ENCODE data around the gene PIGQ. TPM values are rescaled to one million over a fixed set of nuclear protein-coding genes. Genes with fewer than 3 reads are reported as not detected.

Gene PIGQ
- total RNA-seq, 4 donors from 2014 or later: 10.0 to 56.9 (median 30.7) TPM

DNA sequence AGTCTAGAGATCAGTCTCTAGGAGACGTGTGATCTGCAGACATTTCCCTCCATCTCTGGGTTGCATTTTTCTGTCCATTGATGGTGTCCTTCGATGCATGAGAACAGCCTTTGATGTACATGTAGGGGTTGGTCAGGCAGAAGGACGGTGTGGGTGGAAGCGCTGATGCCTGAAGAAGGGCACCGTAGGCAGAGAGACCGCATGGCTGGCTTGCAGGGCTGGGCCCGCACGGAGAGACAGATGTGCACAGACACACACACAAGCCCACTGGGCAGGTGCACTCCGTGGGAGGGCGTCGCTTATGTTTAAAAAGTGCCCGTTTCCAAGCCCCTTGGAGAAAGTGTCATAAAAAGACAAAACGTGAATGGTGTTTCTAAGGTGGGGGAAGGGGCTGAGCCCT, 45.4 kb downstream of the PIGQ start:
- intact Hi-C loops (cut with DNase I; ENCODE audit: low total_unique reads): no loop called here
- Histone ChIP-seq H3K4me1 (no peaks in the 10 kb centered on the region), H3K9me3 (no peaks in the 10 kb centered on the region), H3K36me3 (no peaks in the 10 kb centered on the region), H3K27me3 (no peaks in the 10 kb centered on the region), H3K4me3 (no peak overlapping the region), H3K27ac (no peak overlapping the region)
- no peak for DNase-seq
- TF ChIP-seq, protein P1, sequence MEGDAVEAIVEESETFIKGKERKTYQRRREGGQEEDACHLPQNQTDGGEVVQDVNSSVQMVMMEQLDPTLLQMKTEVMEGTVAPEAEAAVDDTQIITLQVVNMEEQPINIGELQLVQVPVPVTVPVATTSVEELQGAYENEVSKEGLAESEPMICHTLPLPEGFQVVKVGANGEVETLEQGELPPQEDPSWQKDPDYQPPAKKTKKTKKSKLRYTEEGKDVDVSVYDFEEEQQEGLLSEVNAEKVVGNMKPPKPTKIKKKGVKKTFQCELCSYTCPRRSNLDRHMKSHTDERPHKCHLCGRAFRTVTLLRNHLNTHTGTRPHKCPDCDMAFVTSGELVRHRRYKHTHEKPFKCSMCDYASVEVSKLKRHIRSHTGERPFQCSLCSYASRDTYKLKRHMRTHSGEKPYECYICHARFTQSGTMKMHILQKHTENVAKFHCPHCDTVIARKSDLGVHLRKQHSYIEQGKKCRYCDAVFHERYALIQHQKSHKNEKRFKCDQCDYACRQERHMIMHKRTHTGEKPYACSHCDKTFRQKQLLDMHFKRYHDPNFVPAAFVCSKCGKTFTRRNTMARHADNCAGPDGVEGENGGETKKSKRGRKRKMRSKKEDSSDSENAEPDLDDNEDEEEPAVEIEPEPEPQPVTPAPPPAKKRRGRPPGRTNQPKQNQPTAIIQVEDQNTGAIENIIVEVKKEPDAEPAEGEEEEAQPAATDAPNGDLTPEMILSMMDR (IDR thresholded peaks at IDR 0.05): no peak
- TF ChIP-seq POLR2A (IDR thresholded peaks at IDR 0.05): no peak

DNA sequence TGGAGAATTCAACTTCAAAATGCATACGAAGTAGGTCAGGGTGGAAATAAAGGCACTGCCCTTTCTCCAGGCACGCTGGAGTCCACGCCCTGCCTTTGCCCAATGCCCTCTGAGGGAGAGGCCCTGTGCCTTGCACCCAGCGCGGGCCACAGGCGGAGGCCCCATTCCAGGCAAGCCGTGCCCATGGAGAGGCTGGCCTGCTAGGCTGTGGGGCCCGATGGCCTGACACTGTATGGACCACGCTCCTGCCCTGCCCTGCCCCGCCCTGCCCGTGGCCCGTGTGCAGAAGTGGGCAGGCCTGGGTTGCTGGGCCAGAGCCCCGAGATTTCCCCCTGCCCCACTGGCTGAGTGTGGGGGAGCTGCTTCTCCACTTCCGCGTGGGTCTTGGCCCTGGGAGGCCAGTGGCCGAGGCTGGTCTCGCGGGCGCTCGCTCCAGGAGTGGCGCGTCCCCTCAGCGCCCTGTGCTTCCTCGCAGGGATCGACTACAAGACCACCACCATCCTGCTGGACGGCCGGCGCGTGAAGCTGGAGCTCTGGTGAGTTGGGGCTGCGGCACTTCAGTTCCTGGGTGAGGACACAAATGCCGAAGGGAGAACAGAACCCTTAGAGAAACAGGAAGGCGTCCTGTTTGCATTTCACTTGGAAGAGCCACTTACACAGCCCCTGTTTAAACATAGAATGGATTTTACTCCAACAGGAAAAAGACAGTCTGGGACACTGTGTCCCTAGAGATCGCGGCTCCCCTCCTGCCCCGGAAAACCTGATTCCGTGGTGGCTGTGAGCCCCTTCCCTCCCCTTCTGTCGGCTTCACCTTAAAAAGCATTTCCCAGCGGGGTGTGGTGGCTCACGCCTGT, 47.2 kb downstream of the PIGQ start:
- no peak for DNase-seq
- intact Hi-C loops (cut with DNase I; ENCODE audit: low total_unique reads): no loop called here
- TF ChIP-seq POLR2A (IDR thresholded peaks at IDR 0.05): no peak
- no peak overlapping the region for H3K4me3 ChIP-seq
- H3K36me3 ChIP-seq: no peaks in the 10 kb centered on the region
- H3K9me3 ChIP-seq: no peaks in the 10 kb centered on the region
- H3K4me1 ChIP-seq: no peaks in the 10 kb centered on the region
- H3K27me3 ChIP-seq: no peaks in the 10 kb centered on the region
- H3K27ac ChIP-seq: no peak overlapping the region

DNA sequence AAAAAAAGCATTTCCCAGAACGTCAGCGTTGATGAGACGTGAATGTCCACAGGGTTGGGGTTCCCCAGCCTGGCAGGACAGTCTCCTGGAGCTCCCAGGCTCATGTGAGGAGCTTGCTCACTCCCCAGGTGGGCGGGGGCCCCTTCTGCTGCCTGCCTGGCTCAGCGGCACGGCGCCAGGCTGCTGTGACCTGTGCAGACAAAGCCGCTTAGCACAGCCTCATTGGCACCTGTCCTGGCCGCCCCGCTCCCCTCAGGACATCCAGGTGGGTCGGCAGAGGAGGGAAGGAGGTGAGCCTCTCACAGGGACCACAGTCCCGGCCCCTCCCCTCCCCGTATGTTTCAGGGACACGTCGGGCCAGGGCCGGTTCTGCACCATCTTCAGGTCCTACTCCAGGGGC, 48.1 kb downstream of the PIGQ start:
- DNase-seq: no peak
- Histone ChIP-seq H3K27me3 (no peaks in the 10 kb centered on the region), H3K9me3 (no peaks in the 10 kb centered on the region), H3K36me3 (no peaks in the 10 kb centered on the region), H3K27ac (no peak overlapping the region), H3K4me1 (no peaks in the 10 kb centered on the region), H3K4me3 (no peak overlapping the region)
- intact Hi-C loops (cut with DNase I; ENCODE audit: low total_unique reads): no loop called here
- TF ChIP-seq, protein P1 (IDR thresholded peaks at IDR 0.05): no peak
- TF ChIP-seq POLR2A (IDR thresholded peaks at IDR 0.05): no peak

DNA sequence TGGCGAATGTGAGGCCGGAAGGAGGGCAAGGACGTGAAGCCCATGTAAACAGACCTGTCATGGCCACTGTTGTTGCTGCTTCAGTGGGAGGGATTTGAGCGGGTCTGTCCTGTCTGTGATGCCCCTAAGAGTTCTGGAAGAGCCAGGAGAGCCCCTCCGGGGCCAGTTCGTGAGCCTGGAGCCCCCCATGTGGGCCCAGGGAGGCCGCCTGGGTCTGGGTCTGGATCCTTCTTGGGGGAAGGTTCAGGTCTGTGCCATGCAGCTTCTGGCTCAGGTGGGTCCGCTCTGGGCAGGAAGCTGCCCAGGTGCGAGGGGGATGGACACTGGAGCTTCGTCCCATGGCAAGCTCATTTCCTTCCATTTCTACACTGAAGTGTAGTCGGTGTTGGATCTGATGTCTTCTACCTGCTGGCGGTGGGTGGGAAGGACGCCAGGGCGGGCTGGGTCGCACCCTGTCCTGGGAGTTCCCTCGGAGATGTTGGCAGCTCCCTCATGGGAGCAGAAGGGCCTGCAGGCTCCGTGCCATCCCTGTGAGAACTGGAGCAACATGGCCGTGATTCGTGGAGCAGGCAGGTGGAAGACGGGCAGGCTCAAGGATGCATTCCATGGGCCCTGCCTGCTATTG, 49.8 kb downstream of the PIGQ start:
- TF ChIP-seq, protein P1 (IDR thresholded peaks at IDR 0.05): no peak
- TF ChIP-seq POLR2A (IDR thresholded peaks at IDR 0.05): no peak
- intact Hi-C loops (cut with DNase I; ENCODE audit: low total_unique reads): no loop called here
- H3K4me1 ChIP-seq: no peaks in the 10 kb centered on the region
- no peaks in the 10 kb centered on the region for H3K27me3 ChIP-seq
- DNase-seq: no peak
- H3K36me3 ChIP-seq: no peaks in the 10 kb centered on the region
- no peaks in the 10 kb centered on the region for H3K9me3 ChIP-seq
- no peak overlapping the region for H3K4me3 ChIP-seq
- H3K27ac ChIP-seq: no peak overlapping the region

DNA sequence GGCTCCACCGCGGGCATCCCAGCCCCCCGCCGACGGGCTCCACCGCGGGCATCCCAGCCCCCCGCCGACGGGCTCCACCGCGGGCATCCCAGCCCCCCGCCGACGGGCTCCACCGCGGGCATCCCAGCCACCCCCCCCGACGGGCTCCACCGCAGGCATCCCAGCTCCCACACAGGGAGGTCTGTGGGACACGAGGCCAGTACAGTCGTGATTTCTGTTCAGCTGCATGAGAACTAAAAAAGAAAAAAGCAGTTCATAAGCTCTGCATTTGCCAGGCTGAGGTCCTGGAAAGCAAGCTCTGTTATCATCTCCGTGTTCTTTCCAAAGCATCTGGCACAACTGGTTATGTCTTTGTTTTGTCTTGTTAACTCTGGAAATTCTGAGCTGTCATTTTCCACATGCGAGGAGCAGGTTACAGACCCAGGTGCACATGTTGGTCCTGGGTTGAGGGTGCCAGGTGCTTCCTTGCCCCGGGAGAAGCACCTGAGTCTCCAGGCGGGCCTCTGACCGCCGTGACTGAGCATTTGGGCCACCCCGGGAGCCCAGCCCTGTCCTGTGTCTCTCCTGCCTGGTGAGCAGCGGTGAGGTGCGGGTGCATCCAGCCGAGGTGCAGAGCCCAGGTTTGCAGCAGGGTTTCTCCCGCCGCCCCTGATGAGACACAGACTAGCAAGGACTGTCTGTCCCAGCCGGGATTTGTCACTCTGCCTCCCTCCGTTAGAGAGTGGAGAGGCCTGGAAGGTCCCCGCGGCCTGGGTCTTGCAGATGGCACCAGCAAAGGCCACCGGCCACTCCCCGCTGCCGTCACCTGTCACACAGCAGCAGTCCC, 51.1 kb downstream of the PIGQ start:
- H3K27ac ChIP-seq: peak overlapping the region in 1 of 2 donors; percentile 73

More for the DNA sequence above, 51.1 kb downstream of the PIGQ start:
- no peaks in the 10 kb centered on the region for H3K9me3 ChIP-seq
- H3K27me3 ChIP-seq: no peaks in the 10 kb centered on the region
- DNase-seq: no peak
- TF ChIP-seq, protein P1 (IDR thresholded peaks at IDR 0.05): no peak
- no peak for TF ChIP-seq POLR2A (IDR thresholded peaks at IDR 0.05)
- no peak overlapping the region for H3K4me3 ChIP-seq
- intact Hi-C loops (cut with DNase I; ENCODE audit: low total_unique reads): no loop called here
- H3K36me3 ChIP-seq: no peaks in the 10 kb centered on the region
- H3K4me1 ChIP-seq: no peaks in the 10 kb centered on the region
